ENCODE measurements around the gene ARMH4. TPM values are rescaled to one million over a fixed set of nuclear protein-coding genes. Genes with fewer than 3 reads are reported as not detected.

Gene ARMH4
- 4.1 and 8.0 TPM in 2 replicates for total RNA-seq (ENCODE audit: low replicate concordance)

GRCh38 chr14:58152014-58152857, at the start of gene ARMH4:
TSS of gene ARMH4 (minus strand) at chr14:58152213. CDS start at chr14:58139358, 12,855 bp downstream.

GRCh38 chr14:58199726-58200479, 47.9 kb upstream of the ARMH4 start, which contains the start of gene ACTR10:
TSS of gene ACTR10 (plus strand) at chr14:58200149. CDS start at chr14:58200218, 69 bp downstream.

Other genes starting within 250 kb of the ARMH4 start
- 35.9 and 42.7 TPM in 2 replicates for gene ACTR10, start 47.9 kb upstream of the ARMH4 start, total RNA-seq (ENCODE audit: low replicate concordance)
- gene PSMA3, start 92.6 kb upstream of the ARMH4 start, total RNA-seq (ENCODE audit: low replicate concordance) = 28.7 and 75.8 TPM in 2 replicates
- 6.5 and 15.2 TPM in 2 replicates for gene ARID4A, start 146.3 kb upstream of the ARMH4 start, total RNA-seq (ENCODE audit: low replicate concordance)
- not detected in 2 replicates for gene TOMM20L, start 243.7 kb upstream of the ARMH4 start, total RNA-seq (ENCODE audit: low replicate concordance)

Measured in smooth muscle cell of the coronary artery (primary cell).